Activated CD4-positive, alpha-beta memory T cell treated with anti-CD3 and anti-CD28 coated beads for 36 hours (primary cell): ENCODE results near the gene EXOC2. TPM values are rescaled to one million over a fixed set of nuclear protein-coding genes. Genes with fewer than 3 reads are reported as not detected.

Source experiments
- CTCF ChIA-PET: fragments of 350-600 bp; sonication (Branson Sonifier 250); formaldehyde crosslinking; loops from one replicate; lab custom pipeline; 2021; ENCODE audit warnings: antibody characterized with exemption, inconsistent platforms; lab: Charles Lee
- POLR2A ChIA-PET: fragments of 350-600 bp; sonication (Branson Sonifier 250); formaldehyde crosslinking; loops from one replicate; lab custom pipeline; 2021; ENCODE audit warnings: antibody characterized with exemption; lab: Charles Lee
- DNase-seq: peaks from one replicate; pipeline ENCODE4 v3.0.0-alpha.2; 2020
- H3K27ac Mint-ChIP-seq: one replicate; pipeline ENCODE4 v1.8.0; 2021; ENCODE audit warnings: mixed read lengths
- H3K27me3 Mint-ChIP-seq: one replicate; pipeline ENCODE4 v1.8.0; 2021; ENCODE audit warnings: mixed read lengths
- H3K36me3 Mint-ChIP-seq: one replicate; pipeline ENCODE4 v1.8.0; 2021; ENCODE audit warnings: mixed read lengths
- H3K4me1 Mint-ChIP-seq: one replicate; pipeline ENCODE4 v1.8.0; 2021; ENCODE audit warnings: low read depth, mixed read lengths
- H3K4me3 Mint-ChIP-seq: one replicate; pipeline ENCODE4 v1.8.0; 2021; ENCODE audit warnings: mild to moderate bottlenecking, mixed read lengths
- H3K9me3 Mint-ChIP-seq: one replicate; pipeline ENCODE4 v1.8.0; 2021; ENCODE audit warnings: mixed read lengths
- intact Hi-C: fragments of 100-400 bp; cut with micrococcal nuclease; formaldehyde crosslinking; loops from one replicate; pipeline ENCODE4 v1.15.1; 2023
- total RNA-seq, 2 experiments: library from RNA; stranded (reverse); gene quantifications; one replicate each; pipeline ENCODE4 v1.2.3, GENCODE V29; 2021

The EXOC2 gene
- total RNA-seq, 2 experiments from 2014 or later: 40.5 to 42.3 TPM

DNA sequence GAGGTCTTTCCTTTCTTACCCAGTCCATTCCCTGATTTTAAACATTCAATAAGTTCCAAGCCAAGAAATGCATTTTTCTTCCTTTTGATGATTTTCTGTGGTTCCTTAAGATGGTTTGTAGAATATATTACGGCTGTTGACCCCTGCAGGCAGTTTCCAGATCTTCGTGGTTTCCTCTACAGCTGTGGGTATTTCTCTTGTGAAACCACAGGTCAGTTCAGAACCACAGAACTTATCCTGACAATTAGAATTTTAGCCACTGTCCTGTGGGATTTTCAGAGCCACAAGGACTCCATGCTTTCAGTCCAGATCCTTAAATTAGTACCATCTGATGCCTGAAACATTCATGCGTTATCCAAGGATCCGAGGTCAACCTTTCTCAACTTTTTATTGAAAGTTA is 29.7 kb upstream of the EXOC2 start:
- DNase-seq: no peak
- intact Hi-C loops: loop anchor here (1.0 to 10.0 kb wide), 3 partner anchors 65 to 672 kb away; no protein-coding TSS in a partner anchor
- no peaks in the 10 kb centered on the region for H3K9me3 Mint-ChIP-seq
- ChIA-PET CTCF (interaction anchor here (0.7 to 4.1 kb wide), 46 partner anchors 8 to 839 kb away, joined by 3 to 42 read pairs (median 4); partner anchors contain the start of gene EXOC2), POLR2A (interaction anchor here (1.2 to 1.3 kb wide), 2 partner anchors 12 to 30 kb away, joined by 4 to 6 read pairs; partner anchors contain the start of gene EXOC2)
- H3K4me3 Mint-ChIP-seq: no peak overlapping the region
- H3K4me1 Mint-ChIP-seq: peaks cover 3% of the 10 kb centered on the region
- H3K27ac Mint-ChIP-seq: no peak overlapping the region
- H3K36me3 Mint-ChIP-seq: no peaks in the 10 kb centered on the region
- H3K27me3 Mint-ChIP-seq: peaks cover 5% of the 10 kb centered on the region

DNA sequence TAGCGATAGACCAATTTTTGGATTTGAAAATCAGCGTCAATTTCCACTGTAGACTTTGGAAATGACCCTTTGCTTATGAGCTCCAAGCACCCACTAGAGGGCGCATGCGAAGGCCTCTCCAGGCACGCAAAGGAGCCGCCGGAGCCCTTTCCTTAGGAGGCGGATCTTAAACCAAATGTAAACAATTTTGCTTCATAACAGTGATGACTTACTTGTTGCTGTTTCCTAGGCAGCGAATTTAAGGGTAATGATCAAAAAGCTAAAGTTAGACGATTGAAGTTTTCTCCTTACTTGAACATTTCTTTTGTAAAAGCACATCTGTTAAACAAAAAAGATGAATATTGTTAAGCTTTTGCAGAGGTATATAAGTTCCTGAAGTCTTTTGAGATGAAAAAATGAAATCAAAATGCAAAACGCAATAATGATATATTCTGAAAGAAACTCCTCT is 29.2 kb upstream of the EXOC2 start:
- POLR2A ChIA-PET: interaction anchor here (1.2 to 1.3 kb wide), 2 partner anchors 11 to 30 kb away, joined by 4 to 6 read pairs; partner anchors contain the start of gene EXOC2

GRCh38 chr6:718345-718744 is 25.4 kb upstream of the EXOC2 start:
- Mint-ChIP-seq H3K4me3 (no peak overlapping the region), H3K4me1 (peaks cover 3% of the 10 kb centered on the region), H3K36me3 (no peaks in the 10 kb centered on the region), H3K9me3 (no peaks in the 10 kb centered on the region), H3K27me3 (peaks cover 4% of the 10 kb centered on the region), H3K27ac (no peak overlapping the region)
- DNase-seq: no peak
- intact Hi-C loops: no loop called here
- CTCF ChIA-PET: no interaction called here
- POLR2A ChIA-PET: no interaction called here

More for the DNA sequence above, 29.2 kb upstream of the EXOC2 start:
- no peaks in the 10 kb centered on the region for H3K36me3 Mint-ChIP-seq
- no peak overlapping the region for H3K27ac Mint-ChIP-seq
- no peak overlapping the region for H3K4me3 Mint-ChIP-seq
- CTCF ChIA-PET: interaction anchor here (0.7 to 4.1 kb wide), 52 partner anchors 8 to 839 kb away, joined by 3 to 42 read pairs (median 4); partner anchors contain the start of gene EXOC2
- no peaks in the 10 kb centered on the region for H3K9me3 Mint-ChIP-seq
- peaks cover 3% of the 10 kb centered on the region for H3K27me3 Mint-ChIP-seq
- H3K4me1 Mint-ChIP-seq: peaks cover 3% of the 10 kb centered on the region
- intact Hi-C loops: loop anchor here (1.0 to 10.0 kb wide), 3 partner anchors 65 to 673 kb away; no protein-coding TSS in a partner anchor
- peak; percentile 84 for DNase-seq

- DNase-seq: no peak
- CTCF ChIA-PET: no interaction called here
- intact Hi-C loops: no loop called here
These were observed 24.2 kb upstream of the EXOC2 start for GRCh38 chr6:717135-717534.

GRCh38 chr6:715709-716491 is 23.0 kb upstream of the EXOC2 start:
- Mint-ChIP-seq H3K27ac (no peak overlapping the region), H3K36me3 (no peaks in the 10 kb centered on the region), H3K27me3 (peaks cover 2% of the 10 kb centered on the region), H3K4me3 (no peak overlapping the region), H3K9me3 (no peaks in the 10 kb centered on the region), H3K4me1 (peaks cover 12% of the 10 kb centered on the region)
- POLR2A ChIA-PET: no interaction called here
- CTCF ChIA-PET: interaction anchor here (0.6 to 0.8 kb wide), 3 partner anchors 19 to 122 kb away, joined by 3 to 4 read pairs (median 4); no protein-coding TSS in a partner anchor
- DNase-seq: no peak
- intact Hi-C loops: no loop called here

More at GRCh38 chr6:717135-717534, 24.2 kb upstream of the EXOC2 start:
- Mint-ChIP-seq H3K4me1 (peaks cover 2% of the 10 kb centered on the region), H3K27ac (no peak overlapping the region), H3K9me3 (no peaks in the 10 kb centered on the region), H3K27me3 (peaks cover 2% of the 10 kb centered on the region), H3K4me3 (no peak overlapping the region), H3K36me3 (no peaks in the 10 kb centered on the region)
- POLR2A ChIA-PET: no interaction called here

- Mint-ChIP-seq H3K4me3 (no peak overlapping the region), H3K27ac (no peak overlapping the region), H3K36me3 (no peaks in the 10 kb centered on the region), H3K27me3 (peaks cover 2% of the 10 kb centered on the region), H3K4me1 (peaks cover 26% of the 10 kb centered on the region), H3K9me3 (no peaks in the 10 kb centered on the region)
- intact Hi-C loops: no loop called here
- no peak for DNase-seq
- CTCF ChIA-PET: interaction anchor here (1.0 to 3.2 kb wide), 2 partner anchors 8 to 121 kb away, joined by 5 to 26 read pairs; no protein-coding TSS in a partner anchor
- POLR2A ChIA-PET: no interaction called here
These were observed 21.2 kb upstream of the EXOC2 start for GRCh38 chr6:714100-714499.

- no peak overlapping the region for H3K27ac Mint-ChIP-seq
- H3K9me3 Mint-ChIP-seq: no peaks in the 10 kb centered on the region
- POLR2A ChIA-PET: no interaction called here
- H3K27me3 Mint-ChIP-seq: peaks cover 2% of the 10 kb centered on the region
- H3K4me3 Mint-ChIP-seq: no peak overlapping the region
- no peaks in the 10 kb centered on the region for H3K36me3 Mint-ChIP-seq
- intact Hi-C loops: no loop called here
- no peak for DNase-seq
- CTCF ChIA-PET: interaction anchor here (1.0 to 3.2 kb wide), 2 partner anchors 8 to 120 kb away, joined by 5 to 26 read pairs; no protein-coding TSS in a partner anchor
- H3K4me1 Mint-ChIP-seq: peaks cover 26% of the 10 kb centered on the region
These were observed 20.4 kb upstream of the EXOC2 start for GRCh38 chr6:713351-713750.

GRCh38 chr6:712805-713204 is 19.9 kb upstream of the EXOC2 start:
- CTCF ChIA-PET: interaction anchor here (3.2 kb wide), 1 partner anchor 9 kb away, joined by 26 read pairs; no protein-coding TSS in a partner anchor
- intact Hi-C loops: no loop called here
- Mint-ChIP-seq H3K36me3 (no peaks in the 10 kb centered on the region), H3K27ac (no peak overlapping the region), H3K4me3 (no peak overlapping the region), H3K27me3 (peaks cover 2% of the 10 kb centered on the region), H3K9me3 (no peaks in the 10 kb centered on the region), H3K4me1 (peaks cover 26% of the 10 kb centered on the region)
- DNase-seq: no peak
- POLR2A ChIA-PET: no interaction called here

DNA sequence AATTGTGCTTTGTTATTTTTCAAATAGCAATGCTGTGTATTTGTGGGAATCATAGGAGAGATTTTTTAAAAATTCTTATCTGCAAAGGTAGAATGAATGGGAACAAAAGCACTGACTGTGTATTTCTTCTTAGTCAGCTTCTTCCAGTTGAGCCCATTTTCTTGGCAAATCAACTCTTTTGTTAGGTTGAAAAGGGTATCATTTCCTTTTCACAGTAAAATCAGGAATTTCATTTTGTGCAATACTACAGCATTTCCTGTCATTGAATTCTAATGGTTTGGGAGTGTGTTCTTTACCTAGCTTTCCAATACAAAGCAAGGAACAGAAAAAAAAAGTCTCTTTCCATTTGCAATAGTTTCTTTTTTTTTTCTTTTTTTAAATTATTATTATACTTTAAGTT is 19.0 kb upstream of the EXOC2 start:
- intact Hi-C loops: loop anchor here (1.0 to 2.0 kb wide), 3 partner anchors 19 to 323 kb away; partner anchors contain the start of gene EXOC2
- Mint-ChIP-seq H3K27ac (peak overlapping the region; percentile 96), H3K36me3 (no peaks in the 10 kb centered on the region), H3K4me3 (peak overlapping the region; percentile 94), H3K27me3 (peaks cover 7% of the 10 kb centered on the region), H3K4me1 (peaks cover 26% of the 10 kb centered on the region), H3K9me3 (no peaks in the 10 kb centered on the region)
- CTCF ChIA-PET: interaction anchor here (0.9 to 3.2 kb wide), 4 partner anchors 9 to 118 kb away, joined by 3 to 26 read pairs (median 4); no protein-coding TSS in a partner anchor
- DNase-seq: no peak
- POLR2A ChIA-PET: interaction anchor here (2.1 kb wide), 1 partner anchor 19 kb away, joined by 13 read pairs; the partner anchor contains the start of gene EXOC2

DNA sequence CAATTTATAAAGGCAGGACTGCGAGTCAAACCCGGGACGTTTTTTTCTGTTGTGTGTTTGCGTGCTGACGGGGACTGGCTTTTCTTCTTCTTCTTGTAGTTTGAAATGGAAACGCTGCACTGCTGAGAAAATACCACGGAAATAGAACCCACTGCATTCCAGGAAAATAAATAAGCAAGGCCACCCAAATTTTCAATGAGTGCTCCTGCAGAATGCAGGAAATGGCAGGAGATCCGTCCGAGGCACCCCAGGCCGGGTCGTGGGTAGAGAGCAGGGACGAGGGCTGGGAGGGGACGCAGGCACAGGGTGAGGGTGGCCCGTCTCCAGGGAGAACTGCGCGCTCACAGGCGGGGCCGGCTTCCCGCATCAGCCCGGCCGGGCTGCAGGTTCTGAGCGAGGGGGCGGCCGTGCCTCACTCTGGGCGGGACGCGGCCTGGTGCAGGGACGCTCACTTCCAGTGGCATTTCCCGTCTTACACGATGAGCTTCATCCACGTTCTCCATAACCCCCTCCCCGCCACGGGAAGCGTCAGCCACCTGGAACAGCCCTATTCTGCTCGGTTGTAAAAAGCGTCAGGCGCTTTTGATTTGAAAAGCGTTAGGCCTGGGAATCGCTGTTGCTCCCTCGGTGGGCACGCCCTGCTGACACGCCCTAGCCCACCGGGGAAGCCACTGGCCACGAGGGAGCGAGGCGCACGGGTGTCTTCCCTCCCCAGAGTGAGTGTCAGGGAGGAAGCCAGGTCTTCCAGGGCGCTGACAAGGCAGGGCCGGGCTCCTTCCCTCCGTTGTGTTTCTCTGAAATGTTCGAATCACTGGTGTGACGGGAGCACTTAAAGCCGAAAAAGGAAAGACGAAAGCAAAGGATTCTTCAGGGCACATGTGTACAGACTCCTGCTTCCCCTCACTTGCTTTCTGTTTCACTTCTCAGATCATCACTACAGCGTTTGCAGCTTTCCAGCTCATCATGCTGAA is 17.9 kb upstream of the EXOC2 start:
- Mint-ChIP-seq H3K27me3 (peaks cover 7% of the 10 kb centered on the region), H3K9me3 (no peaks in the 10 kb centered on the region), H3K4me3 (peak overlapping the region; percentile 94), H3K36me3 (no peaks in the 10 kb centered on the region), H3K4me1 (peaks cover 26% of the 10 kb centered on the region), H3K27ac (peak overlapping the region; percentile 96)
- peak; percentile 69 for DNase-seq
- intact Hi-C loops: loop anchor here (1.0 to 2.0 kb wide), 3 partner anchors 18 to 322 kb away; partner anchors contain the start of gene EXOC2
- CTCF ChIA-PET: interaction anchor here (0.6 to 3.2 kb wide), 5 partner anchors 8 to 118 kb away, joined by 3 to 26 read pairs (median 3); no protein-coding TSS in a partner anchor
- POLR2A ChIA-PET: interaction anchor here (1.0 to 2.1 kb wide), 5 partner anchors 11 to 31 kb away, joined by 3 to 13 read pairs (median 4); partner anchors contain the start of gene EXOC2
